Measurements from ENCODE around the gene CIDEC. TPM values are rescaled to one million over a fixed set of nuclear protein-coding genes. Genes with fewer than 3 reads are reported as not detected.

The CIDEC gene
- polyA plus RNA-seq, 2 of the 4 experiments (the other 2 are of a cell fraction): 3.3 to 6.3 TPM

DNA sequence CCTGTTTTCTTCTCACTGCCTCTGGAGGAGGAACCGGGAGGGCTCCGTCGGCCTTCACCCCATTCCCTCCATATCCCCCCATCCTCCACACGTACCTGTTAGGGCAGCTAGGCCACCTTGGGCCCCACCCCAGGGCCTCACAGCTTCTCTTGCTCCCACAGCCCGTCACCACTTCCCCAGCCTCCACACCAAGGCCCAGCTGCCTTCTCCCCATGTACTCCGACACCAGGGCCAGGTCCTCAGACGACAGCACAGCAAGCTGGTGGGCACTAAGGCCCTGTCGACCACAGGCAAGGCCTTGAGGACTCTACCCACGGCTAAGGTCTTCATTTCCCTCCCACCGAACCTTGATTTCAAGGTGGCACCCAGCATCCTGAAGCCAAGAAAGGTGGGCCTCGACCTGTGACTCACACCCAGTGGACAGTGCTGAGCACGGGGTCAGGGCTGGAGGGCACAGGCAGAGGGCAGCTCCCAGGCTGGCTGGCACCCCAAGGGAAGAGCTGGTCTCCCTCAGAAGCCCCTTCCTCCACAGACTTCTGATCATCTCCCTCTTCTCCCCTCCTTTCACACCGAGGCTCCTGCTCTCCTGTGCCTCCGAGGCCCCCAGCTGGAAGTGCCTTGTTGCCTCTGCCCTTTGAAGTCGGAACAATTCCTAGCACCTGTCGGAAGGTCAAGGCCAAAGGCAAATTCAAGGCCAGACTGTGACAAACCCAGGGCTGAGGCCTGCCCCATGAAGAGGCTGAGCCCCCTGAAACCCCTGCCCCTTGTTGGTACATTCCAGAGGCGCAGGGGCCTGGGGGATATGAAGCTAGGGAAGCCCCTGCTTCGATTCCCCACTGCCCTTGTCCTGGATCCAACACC, 45.3 kb downstream of the CIDEC start:
- 84% methylated on average over 17 of the region's 18 CpGs for WGBS (ENCODE audit: missing lambda C conversion rate)
- Histone ChIP-seq H3K4me2 (no peak overlapping the region), H3K27ac (no peak overlapping the region), H3K9me3 (no peaks in the 10 kb centered on the region), H3K4me1 (no peaks in the 10 kb centered on the region), H3K4me3 (no peak overlapping the region)
- ATAC-seq: peak in 1 of 2 experiments; percentile 8; a peak in 1 of 6 replicates
- ChIA-PET POLR2A (no interaction called here), CTCF (interaction anchor here (0.8 to 1.2 kb wide), 3 partner anchors 9 to 112 kb away, joined by 4 to 9 read pairs (median 5); no protein-coding TSS in a partner anchor)
- no peak for DNase-seq (ENCODE audit: low read depth in 1 of 2, low spot score in 1 of 2)
- no peak for TF ChIP-seq MYC (IDR thresholded peaks at IDR 0.05; ENCODE audit: borderline replicate concordance, low read length)
- TF ChIP-seq POLR2AphosphoS2 (conservative IDR thresholded peaks at IDR 0.05; ENCODE audit: low read length): no peak
- TF ChIP-seq RFX5 (IDR thresholded peaks at IDR 0.05): no peak
- TF ChIP-seq MAZ (IDR thresholded peaks at IDR 0.05; ENCODE audit: borderline replicate concordance, low read depth, low read length): no peak
- TF ChIP-seq HEYL (CRISPR knock-in tag; IDR thresholded peaks at IDR 0.05): no peak
- no peak for TF ChIP-seq CBX2 (IDR thresholded peaks at IDR 0.05; ENCODE audit: borderline replicate concordance, low read depth)
- TF ChIP-seq, protein P1, sequence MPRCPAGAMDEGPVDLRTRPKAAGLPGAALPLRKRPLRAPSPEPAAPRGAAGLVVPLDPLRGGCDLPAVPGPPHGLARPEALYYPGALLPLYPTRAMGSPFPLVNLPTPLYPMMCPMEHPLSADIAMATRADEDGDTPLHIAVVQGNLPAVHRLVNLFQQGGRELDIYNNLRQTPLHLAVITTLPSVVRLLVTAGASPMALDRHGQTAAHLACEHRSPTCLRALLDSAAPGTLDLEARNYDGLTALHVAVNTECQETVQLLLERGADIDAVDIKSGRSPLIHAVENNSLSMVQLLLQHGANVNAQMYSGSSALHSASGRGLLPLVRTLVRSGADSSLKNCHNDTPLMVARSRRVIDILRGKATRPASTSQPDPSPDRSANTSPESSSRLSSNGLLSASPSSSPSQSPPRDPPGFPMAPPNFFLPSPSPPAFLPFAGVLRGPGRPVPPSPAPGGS (IDR thresholded peaks at IDR 0.05): no peak
- TF ChIP-seq, protein P2, sequence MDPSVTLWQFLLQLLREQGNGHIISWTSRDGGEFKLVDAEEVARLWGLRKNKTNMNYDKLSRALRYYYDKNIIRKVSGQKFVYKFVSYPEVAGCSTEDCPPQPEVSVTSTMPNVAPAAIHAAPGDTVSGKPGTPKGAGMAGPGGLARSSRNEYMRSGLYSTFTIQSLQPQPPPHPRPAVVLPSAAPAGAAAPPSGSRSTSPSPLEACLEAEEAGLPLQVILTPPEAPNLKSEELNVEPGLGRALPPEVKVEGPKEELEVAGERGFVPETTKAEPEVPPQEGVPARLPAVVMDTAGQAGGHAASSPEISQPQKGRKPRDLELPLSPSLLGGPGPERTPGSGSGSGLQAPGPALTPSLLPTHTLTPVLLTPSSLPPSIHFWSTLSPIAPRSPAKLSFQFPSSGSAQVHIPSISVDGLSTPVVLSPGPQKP (IDR thresholded peaks at IDR 0.05; ENCODE audit: low read depth, low read length): no peak
- TF ChIP-seq, protein P3, sequence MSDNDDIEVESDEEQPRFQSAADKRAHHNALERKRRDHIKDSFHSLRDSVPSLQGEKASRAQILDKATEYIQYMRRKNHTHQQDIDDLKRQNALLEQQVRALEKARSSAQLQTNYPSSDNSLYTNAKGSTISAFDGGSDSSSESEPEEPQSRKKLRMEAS (IDR thresholded peaks at IDR 0.05): no peak
- no peak for TF ChIP-seq RCOR1 (IDR thresholded peaks at IDR 0.05; ENCODE audit: low read depth, low read length)
- TF ChIP-seq ZNF302 (CRISPR knock-in tag; IDR thresholded peaks at IDR 0.05): no peak
- no peak for TF ChIP-seq TFCP2L1 (CRISPR knock-in tag; IDR thresholded peaks at IDR 0.05)
- TF ChIP-seq GATA3 (IDR thresholded peaks at IDR 0.05; ENCODE audit: borderline replicate concordance): no peak
- no peak for TF ChIP-seq RAD21 (conservative IDR thresholded peaks at IDR 0.05 in 1 of 2, IDR thresholded peaks at IDR 0.05 in 1 of 2)
- no peak for TF ChIP-seq JUN (IDR thresholded peaks at IDR 0.05)
- no peak for TF ChIP-seq HOXB13 (CRISPR knock-in tag; IDR thresholded peaks at IDR 0.05; ENCODE audit: low read depth)
- TF ChIP-seq HDAC2 (IDR thresholded peaks at IDR 0.05): no peak
- no peak for TF ChIP-seq EHMT2 (IDR thresholded peaks at IDR 0.05; ENCODE audit: low read depth)
- no peak for FAIRE-seq

- ChIA-PET POLR2A (no interaction called here), CTCF (interaction anchor here (1.1 to 2.2 kb wide), 2 partner anchors 25 to 113 kb away, joined by 3 to 11 read pairs; no protein-coding TSS in a partner anchor)
- Histone ChIP-seq H3K4me2 (no peak overlapping the region), H3K27ac (no peak overlapping the region), H3K9me3 (no peaks in the 10 kb centered on the region), H3K4me3 (no peak overlapping the region), H3K4me1 (no peaks in the 10 kb centered on the region)
- FAIRE-seq (no peak), DNase-seq (ENCODE audit: low read depth in 1 of 2, low spot score in 1 of 2) (no peak), ATAC-seq (no peak)
- 98% methylated on average over 6 of the region's 9 CpGs for WGBS (ENCODE audit: missing lambda C conversion rate)
- TF ChIP-seq SREBF2 (IDR thresholded peaks at IDR 0.05): no peak
- no peak for TF ChIP-seq FOXS1 (CRISPR knock-in tag; IDR thresholded peaks at IDR 0.05)
- TF ChIP-seq ZNF302 (CRISPR knock-in tag; IDR thresholded peaks at IDR 0.05): no peak
- TF ChIP-seq ZFP36 (IDR thresholded peaks at IDR 0.05; ENCODE audit: borderline replicate concordance, partially characterized antibody): no peak
- TF ChIP-seq, protein P4, sequence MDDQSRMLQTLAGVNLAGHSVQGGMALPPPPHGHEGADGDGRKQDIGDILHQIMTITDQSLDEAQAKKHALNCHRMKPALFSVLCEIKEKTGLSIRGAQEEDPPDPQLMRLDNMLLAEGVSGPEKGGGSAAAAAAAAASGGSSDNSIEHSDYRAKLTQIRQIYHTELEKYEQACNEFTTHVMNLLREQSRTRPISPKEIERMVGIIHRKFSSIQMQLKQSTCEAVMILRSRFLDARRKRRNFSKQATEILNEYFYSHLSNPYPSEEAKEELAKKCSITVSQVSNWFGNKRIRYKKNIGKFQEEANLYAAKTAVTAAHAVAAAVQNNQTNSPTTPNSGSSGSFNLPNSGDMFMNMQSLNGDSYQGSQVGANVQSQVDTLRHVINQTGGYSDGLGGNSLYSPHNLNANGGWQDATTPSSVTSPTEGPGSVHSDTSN (IDR thresholded peaks at IDR 0.05): no peak
- TF ChIP-seq MAFK (IDR thresholded peaks at IDR 0.05; ENCODE audit: partially characterized antibody): no peak
- no peak for TF ChIP-seq CBX2 (IDR thresholded peaks at IDR 0.05; ENCODE audit: borderline replicate concordance, low read depth)
- TF ChIP-seq, protein P2 (IDR thresholded peaks at IDR 0.05; ENCODE audit: low read depth, low read length): no peak
- TF ChIP-seq KDM1A (IDR thresholded peaks at IDR 0.05; ENCODE audit: low read depth): no peak
Measured at GRCh38 chr3:9833078-9833477, 47.0 kb downstream of the CIDEC start.
